ENCODE data around the gene EDRF1.
"Not testable (repeated sequence)": the region's sequence is repeated elsewhere in the genome, so short reads cannot be mapped to it uniquely, and the experiment has no call there.

EDRF1 gene, protein sequence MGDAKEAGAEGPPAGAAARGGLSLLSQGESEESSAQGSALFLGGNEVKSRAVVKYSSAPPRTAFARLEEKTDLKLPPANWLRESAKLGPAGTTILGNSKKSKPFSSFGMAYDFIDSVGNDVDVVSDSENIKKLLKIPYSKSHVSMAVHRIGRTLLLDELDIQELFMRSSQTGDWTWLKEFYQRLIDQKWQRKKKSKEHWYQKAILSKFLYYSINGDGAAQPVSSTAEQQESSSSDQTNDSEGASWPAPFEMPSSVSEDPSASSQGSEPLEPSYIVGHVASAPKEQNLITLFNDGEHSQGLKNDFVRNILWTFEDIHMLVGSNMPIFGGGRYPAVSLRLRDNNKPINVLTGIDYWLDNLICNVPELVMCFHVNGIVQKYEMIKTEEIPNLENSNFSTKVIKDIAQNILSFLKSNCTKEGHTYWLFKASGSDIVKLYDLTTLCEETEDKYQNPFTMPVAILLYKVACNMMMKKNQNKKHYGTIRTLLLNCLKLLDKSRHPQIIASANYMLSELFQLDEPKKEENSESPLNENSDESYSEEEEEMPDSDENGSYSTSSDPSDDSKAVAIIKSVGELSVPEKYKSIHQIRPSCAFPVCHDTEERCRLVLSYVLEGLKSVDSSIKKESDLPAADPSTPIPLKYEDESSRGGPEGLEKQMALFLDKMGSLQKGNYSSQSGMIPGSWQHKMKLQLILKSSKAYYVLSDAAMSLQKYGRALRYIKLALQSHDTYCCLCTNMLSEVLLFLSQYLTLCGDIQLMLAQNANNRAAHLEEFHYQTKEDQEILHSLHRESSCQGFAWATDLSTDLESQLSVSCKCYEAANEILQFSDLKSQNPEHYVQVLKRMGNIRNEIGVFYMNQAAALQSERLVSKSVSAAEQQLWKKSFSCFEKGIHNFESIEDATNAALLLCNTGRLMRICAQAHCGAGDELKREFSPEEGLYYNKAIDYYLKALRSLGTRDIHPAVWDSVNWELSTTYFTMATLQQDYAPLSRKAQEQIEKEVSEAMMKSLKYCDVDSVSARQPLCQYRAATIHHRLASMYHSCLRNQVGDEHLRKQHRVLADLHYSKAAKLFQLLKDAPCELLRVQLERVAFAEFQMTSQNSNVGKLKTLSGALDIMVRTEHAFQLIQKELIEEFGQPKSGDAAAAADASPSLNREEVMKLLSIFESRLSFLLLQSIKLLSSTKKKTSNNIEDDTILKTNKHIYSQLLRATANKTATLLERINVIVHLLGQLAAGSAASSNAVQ

DNA sequence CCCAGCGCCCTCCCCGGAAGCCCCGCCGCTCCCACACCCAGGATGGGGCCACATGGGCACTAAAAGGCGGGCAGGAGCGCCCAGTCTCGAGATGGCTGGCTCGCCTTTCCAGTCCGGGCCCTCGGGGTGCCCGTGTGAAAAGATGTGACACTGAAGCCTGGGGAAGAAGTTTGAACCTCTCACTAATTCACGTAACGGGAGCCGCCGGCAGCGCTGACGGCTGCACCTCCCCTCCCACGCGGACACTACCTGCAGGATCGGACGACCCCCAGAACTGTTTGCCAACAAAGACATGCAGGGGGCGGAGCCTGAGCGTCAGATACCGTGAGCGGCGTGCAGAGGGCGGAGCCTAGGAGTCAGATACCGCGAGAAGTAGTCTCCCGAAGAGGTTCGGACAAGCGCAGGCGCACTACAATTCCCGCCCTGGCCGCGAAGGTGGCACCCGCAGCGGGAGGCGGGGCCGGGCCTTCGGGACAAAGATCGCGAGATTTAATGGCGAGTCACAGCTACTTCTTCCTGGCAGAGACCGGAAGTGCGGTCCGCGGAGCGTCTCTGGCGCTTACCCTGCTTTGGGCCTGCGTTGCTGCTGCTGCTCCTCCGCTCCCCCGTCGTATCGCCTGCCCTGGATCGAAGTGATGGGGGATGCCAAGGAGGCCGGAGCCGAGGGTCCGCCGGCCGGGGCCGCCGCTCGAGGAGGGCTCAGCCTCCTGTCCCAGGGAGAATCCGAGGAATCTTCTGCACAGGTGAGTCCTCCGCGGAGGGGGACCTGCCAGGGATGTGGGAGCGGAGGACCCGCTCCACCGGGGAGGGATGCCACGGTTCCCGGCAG is at the start of gene EDRF1:
Gene EDRF1, plus strand, starts transcription at position 537 of the 829 bp plus-strand sequence. Its CDS starts 99 bp downstream, at position 636.
- FAIRE-seq, result peak; percentile 98

DNA sequence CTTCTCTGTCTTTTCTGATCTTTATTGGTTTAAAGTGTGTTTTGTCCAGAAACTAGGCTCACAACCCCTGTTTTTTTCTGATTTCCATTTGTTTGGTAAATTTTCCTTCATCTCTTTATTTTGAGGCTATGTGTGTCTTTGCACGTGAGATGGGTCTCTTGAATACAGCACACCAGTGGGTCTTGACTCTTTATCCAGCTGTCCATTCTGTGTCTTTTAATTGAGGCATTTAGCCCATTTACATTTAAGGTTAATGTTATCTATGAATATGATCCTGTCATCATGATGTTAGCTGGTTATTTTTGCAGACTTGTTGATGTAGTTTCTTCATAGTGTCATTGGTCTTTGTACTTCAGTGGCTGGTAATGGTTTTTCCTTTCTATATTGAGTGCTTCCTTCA is 46.6 kb upstream of the EDRF1 start:
- FAIRE-seq, result no peak

DNA sequence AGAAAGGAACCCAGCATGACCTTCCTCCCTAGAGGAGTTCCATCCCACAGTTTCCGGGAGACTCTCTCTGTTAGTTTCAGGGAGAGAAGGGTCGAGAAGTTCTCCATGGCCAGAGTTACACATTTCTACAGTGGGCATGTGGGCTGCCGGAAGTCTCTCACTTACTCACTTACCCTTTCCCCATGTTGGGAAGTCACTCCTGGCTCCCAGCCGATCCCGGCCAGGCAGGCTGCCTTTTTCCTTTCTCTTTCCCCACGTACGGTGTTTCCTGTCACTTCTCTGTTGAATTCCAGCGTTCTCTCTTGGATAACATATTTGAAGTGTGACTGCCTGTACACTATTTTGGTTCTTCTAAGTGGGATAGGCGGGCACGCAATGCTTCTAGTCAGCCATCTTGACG is 40.1 kb upstream of the EDRF1 start:
- no peak for FAIRE-seq

DNA sequence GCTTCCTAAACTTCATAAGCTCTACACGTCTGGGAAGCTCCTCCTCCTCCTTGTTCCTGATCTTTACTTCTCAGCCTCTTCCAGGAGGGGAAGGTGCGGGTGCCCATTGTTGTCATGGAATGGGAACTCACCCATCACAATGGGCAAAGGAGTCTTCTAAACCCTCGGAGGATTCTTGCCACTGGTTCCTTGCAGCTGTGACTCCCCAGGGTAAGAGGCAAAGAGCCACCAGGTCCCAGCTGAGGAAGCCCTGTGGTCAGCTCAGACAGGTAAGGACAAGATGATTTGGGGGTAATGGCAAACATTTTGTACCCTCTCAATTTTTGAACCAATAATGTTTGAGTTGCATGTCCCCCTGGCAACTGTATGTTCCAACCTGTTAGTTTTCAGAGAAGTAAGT is 36.4 kb upstream of the EDRF1 start, which contains the start of gene TEX36:
Gene TEX36, minus strand, starts transcription at position 101 of the 400 bp plus-strand sequence. CDS start 174 bp downstream, outside the sequence.
- no peak for FAIRE-seq

DNA sequence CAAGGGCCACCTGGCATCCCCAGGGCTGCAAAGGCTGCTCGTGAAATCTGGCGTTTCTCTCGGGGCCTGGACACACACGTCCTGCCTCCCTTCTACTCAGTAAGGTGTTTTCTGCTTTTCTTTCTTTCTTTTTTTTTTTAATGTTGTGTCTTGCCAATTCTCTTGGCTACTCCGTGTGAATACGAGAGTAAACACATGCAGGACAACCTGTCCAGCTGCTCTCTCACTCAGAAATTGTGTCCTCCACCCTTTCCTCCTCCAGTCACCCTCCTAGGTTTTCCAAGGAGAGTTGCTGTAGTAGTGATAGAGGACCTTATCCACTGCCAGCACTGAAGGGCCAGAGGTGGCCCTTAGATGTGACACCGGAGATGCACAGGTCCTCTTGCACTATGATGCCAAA is 35.7 kb upstream of the EDRF1 start:
- no peak for FAIRE-seq

DNA sequence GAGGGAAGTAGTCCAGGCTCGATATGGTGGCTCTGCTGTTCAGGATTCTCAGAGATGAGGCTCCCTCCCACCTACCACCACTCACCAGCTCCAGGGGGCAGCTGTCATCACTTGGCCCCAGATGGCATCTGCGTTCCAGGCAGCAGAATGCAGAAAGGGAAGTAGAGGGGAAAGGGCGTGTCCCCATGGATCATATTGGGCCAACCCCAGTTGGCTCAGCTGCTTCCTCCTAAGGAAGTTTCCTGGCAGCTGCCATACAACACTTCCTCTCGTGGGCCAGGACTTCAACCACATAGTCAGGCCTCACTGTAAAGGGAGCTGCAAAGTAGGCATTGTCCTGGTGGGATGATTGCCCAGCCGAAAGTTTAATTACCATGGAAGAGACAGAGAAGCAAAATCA is 34.9 kb upstream of the EDRF1 start:
- FAIRE-seq, result no peak

DNA sequence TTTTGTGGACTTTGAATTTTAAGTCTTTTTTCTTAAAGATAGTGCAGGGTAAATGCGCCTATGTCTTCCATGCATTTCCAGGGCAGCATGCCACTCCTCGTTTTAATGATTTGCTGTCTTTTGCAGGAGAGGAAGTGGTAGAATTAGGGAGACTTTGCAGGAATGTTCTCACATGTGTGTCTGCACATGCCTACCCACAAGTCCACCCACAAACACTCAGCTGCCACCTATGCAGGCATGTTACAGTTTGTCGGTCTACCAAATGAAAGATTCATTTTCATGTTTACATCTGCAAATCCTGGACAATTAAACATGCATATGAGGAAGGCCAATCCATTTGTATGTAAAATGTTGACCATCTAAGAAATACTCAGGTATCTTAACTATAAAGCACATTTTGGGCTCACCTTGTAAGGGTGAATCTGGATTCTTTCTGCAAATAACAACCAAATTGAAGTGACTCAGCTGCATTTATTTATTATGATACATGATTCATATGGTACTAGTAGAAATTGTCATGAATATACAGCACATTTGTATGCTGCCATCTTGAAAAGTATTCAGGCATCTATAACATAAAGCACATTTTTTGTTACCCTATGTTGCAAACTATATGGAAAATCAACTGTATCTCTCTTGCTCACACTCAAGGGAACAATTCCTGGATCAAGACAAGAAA is 31.9 kb upstream of the EDRF1 start:
- no peak for FAIRE-seq

DNA sequence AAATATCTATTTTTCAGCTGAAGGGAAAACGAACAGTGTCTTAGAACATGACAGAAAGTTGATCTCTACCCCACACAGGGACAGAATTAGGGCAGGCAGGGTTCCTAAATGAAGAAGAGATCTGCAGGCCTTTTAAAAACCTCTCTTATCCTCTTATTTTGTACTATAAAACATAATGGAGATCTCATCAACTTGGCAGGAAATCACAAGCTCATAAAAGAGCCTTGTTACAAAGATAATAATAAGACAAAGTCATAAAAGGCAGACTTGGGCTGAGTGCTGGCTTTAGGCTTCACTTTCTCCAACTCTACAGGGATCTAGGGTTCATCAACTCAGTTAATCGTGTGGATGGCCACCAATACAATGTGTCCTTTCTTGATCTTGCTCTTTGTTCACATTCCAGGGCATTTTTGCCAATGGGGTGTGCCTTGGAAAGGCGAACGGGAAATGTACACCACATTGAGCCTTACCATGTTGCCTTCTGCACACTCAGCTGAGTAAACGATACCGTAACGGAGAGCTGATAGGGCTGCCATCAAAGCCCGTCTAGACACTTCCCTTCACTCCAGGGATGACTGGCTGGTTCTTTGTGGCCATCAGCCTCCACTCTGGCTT is 29.4 kb upstream of the EDRF1 start:
- no peak for FAIRE-seq

DNA sequence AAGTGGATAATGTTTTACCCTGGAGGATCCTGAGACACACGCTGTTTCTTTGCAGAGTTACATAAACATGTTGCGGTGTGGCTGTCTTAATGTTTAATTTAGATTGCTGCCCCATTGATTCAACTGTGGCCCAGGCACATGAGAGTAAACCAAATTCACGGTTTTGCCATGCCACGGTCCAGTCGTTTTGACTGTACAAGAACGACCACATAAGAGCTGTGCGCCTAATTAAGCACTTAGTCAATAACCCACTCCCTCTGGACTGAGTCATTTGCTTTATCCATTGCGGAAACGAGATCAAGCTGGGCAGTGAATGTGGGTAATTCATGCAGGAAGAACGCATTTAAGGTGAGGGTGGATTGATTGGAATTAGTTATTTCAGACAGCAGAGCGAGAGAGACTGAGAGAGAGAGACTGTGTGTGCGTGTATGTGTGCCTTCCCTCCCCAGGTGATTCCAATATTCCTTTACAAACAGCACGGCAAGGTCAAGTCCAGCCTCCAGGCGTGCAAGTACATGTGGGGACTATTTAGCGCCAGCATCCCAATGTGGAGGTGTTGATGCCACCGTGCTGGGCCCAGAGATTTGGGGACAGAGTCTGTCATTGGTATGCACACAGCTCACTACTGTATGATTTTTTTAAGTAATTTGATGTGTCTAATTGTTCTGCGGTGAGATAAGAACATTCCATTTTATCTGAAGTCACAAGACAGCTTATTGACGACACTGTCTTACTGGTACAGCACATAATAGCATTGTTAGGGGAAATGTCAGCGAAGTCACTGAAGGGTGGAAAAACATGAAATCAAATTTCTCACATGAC is 28.1 kb upstream of the EDRF1 start:
- no peak for FAIRE-seq

DNA sequence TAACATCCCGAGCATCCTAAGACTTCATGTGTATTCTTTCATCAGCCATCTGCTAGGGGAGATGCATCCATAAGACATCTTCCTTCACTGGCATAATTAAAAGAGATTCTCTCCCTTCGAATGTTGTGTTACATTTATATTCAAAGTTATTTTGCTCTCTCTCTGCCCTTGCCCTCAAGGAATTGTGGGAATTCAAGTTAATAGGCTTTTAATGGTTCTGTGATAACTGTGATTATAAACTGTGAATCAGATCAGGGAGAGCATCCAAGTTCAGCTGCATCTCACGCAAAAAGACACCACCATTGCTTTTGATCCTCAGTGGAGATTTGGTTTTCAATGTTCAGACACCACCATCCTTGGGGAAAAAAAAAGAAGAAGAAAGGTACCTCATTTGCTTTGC is 27.3 kb upstream of the EDRF1 start:
- no peak for FAIRE-seq

DNA sequence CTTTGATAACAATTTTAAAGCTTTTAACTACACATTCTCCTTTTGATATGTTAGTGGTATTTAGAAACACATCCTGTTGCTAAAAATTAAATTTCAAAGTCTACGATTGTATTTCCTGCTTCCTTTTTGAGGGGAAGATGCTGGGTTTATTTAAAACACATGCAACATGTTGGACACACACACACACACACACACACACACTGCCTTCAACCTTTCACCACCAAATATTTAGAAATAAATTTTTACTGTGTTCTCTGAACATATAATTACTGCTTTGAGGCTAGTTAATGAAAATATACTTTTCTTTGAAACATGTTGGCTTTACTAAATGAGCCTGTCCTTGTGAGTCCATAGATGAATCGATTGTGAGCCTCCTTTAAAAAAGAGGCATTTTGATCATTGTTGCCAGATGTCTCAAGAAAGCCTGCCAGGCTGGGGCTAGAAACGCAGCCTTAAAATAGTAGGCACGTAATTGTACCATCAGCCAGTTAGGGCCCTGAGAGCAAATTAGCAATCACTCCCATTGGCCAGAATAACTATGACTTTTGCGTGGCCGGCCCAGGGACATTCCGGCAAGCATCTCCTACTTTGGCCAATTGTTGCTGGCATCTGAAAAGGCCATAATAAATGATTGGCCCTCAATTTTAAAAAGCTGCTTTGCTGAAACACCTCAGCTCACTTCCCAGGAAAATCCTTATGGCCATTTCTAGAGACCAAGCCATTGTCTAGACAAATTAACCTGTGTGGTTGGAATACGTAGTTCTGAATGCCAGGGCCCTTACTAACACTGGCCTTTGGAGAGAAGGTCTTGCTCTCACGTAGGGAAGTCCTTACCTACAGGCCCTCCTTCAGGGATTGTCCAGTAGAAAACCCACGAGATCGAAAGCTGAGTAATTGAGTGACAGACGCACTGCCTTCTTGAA is 26.6 kb upstream of the EDRF1 start:
- FAIRE-seq, result no peak

DNA sequence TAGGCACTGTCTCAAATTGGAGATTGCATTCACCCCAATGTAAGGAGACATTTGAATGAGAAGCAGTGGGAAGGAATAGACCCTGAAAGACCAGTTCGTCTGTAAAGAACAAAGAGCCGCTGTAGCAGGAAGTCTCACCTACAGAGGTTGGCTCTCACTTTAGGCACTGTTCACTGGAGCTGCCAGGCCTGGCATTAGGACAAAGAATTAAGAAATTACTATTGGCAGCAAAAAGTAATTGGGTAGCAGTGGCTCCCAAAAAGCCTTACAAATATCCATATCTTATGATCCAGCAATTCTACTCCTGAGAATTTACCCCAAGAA is 26.0 kb upstream of the EDRF1 start:
- no peak for FAIRE-seq

DNA sequence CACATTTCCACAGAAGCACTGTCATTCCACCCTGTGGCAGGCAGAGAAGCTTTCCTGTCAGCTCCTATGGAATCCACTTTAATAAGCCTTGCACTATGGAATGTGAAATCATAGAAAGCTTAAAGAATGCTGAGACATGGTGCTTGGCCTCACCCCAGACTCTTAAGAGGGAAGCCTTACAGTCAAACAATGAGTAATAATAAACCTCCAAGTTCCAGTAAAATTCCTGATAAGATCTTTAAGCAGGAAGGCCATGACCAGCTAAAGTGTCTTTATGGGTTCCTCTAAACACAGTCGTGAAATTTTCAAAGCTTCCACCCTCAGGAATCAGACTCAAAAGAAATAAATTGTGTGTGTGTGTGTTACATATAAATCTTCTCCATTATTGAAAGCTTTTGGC is 24.6 kb upstream of the EDRF1 start:
- no peak for FAIRE-seq

DNA sequence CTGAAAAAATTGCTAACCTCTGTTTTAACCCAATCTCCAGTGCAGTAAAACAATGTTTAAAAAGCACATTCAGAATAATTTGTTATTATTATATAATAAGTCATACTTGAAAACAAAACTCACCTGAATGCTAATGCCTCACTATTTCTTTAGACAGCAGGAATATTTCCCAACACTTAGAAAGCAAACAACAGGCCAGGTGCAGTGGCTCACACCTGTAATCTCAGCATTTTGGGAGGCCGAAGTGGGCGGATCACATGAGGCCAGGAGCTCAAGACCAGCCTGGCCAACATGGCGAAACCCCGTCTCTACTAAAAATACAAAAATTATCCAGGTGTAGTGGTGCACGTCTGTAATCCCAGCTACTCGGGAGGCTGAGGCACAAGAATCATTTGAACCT is 22.6 kb upstream of the EDRF1 start:
- not testable (repeated sequence) for FAIRE-seq

DNA sequence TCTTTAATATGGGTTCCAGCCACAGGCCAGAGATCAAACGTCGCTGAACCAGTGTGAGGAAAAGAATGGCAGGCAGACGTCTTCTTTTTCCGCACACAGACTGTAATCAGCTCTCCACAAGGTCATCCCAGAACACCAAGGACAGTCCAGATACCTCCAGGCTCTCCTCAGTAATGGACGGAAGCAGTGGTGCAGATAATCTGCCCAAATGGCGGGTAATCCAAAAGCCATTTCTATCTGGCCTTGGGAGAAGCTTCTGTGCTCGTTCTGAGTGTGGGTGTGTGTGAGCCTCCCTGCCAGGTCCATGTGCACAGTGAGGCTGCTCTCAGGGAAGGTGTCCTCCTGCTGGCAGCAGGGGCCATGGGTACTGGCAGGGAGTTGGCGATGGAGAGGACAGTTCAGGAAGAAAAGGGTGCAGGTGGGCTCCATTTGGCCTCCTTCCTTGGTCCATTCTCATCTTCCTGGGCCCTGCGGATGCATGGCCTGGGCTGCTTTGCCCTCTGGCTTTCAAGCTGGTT is 21.0 kb upstream of the EDRF1 start:
- FAIRE-seq, result no peak

DNA sequence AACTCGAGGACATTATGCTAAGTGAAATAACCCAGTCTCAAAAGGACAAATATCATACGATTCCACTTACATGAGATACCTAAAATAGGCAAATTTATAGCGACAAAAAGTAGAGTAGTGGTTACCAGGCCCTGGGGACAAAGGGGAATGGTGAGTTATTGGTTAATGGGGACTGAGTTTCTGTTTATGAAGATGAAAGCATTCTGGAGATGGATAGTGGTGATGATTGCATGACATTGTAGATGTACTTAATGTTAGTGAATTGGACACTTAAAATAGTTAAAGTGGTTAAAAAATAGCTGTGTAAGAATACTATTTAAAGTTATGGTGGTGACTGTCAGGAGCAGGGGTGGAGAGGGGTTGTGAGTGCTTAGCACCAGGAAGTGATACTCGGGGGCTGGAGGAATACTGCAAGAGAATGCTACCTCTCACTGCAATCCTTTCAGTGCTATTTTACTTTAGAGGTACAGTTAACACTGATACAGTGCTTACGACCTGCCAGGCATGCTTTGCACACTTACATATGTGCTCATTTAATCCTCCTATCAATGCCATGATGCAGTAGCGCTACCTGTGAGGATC is 19.9 kb upstream of the EDRF1 start:
- no peak for FAIRE-seq

DNA sequence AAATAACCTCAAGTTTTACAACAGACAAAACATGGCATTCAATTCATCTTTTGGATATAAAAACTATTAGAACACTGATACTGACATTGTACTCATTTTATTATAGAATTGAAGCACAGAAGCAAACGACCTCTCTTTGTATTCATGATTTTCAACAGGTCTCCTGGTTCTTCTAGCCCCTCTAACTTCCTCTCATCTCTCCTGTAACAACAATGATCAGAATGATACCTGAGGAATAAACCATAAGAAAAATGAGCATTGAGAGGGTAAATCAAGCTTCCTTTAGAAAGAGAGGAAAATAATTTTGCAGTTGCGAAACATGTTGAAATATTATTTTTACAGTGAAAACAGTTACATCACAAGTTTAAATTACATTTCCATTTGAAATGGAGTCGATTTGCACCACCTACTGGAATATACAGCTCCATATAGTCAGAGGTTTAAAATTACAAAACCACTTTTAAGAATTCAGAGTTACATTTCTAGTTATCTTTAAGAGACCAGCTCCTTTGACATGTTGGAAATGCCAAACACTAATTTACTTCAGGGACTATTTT is 19.1 kb upstream of the EDRF1 start:
- peak; percentile 90 for FAIRE-seq
